K562 (cell line): ENCODE data around the gene ZDHHC3. TPM values are rescaled to one million over a fixed set of nuclear protein-coding genes. Genes with fewer than 3 reads are reported as not detected.

Experiments used
- ATAC-seq: fragments of 200-7000 bp; cut with Tn5 transposase; 3 replicates; pipeline ENCODE4 v1.9.1; 2020; ENCODE audit warnings: moderate library complexity
- BruUV-seq: library from RNA; stranded (reverse); fragments of 400-500 nt; replicated peaks from 2 replicates; lab custom pipeline; 2021; lab: Mats Ljungman, UMichigan
- CTCF ChIA-PET: fragments of 300-600 bp; formaldehyde crosslinking; extraction: SDS; loops from one replicate; lab custom pipeline; 2021; ENCODE audit warnings: low intra/inter-chr PET ratio; lab: Yijun Ruan, JAX
- POLR2A ChIA-PET: fragments of 300-600, 350-650 bp; sonication (Branson Sonifier 250); formaldehyde crosslinking; extraction: SDS; loops from one replicate; lab custom pipeline; 2021; ENCODE audit warnings: antibody characterized with exemption, inconsistent platforms; lab: Yijun Ruan, JAX
- DNase-seq, 4 experiments: peaks; one replicate each; pipeline versions ENCODE4 v3.0.0 to v3.0.0-alpha.2; 2011 to 2018; ENCODE audit warnings: low spot score in 3 of 4, mixed read lengths in 3 of 4; ENCODE audit errors: extremely low read depth in 1 of 4
- FAIRE-seq: peaks from 2 replicates; lab custom pipeline; 2011; peaks lifted over from hg19 to GRCh38; lab: Jason Lieb, UNC
- H2AFZ ChIP-seq: 2 replicates; pipeline ENCODE4 v1.6.0; 2011; ENCODE audit warnings: low read depth, low read length, control low read depth, inconsistent platforms
- H3K27ac ChIP-seq: fragments of 200-600 bp; 3 replicates; pipeline ENCODE4 v1.8.0; 2011; ENCODE audit warnings: low read depth, mild to moderate bottlenecking, control low read depth, inconsistent platforms, low read length, moderate library complexity, mixed read lengths; ENCODE audit errors: extremely low read depth
- H3K27me3 ChIP-seq, 2 experiments: fragments of 300-600 bp in 1 of 2; 2 replicates in 1 of 2; 3 replicates in 1 of 2; pipeline versions ENCODE4 v1.6.0 to v1.8.0; 2011; ENCODE audit warnings: inconsistent platforms in 2 of 2, low read length in 2 of 2, mild to moderate bottlenecking in 1 of 2, mixed read lengths in 1 of 2, moderate library complexity in 1 of 2; ENCODE audit not compliant: control insufficient read depth in 2 of 2, insufficient read depth in 2 of 2
- H3K36me3 ChIP-seq: fragments of 300-600 bp; 3 replicates; pipeline ENCODE4 v1.8.0; 2011; ENCODE audit warnings: mild to moderate bottlenecking, low read length, inconsistent platforms; ENCODE audit not compliant: control insufficient read depth, insufficient read depth
- H3K4me1 ChIP-seq, 2 experiments: fragments of 200-600 bp in 1 of 2; replicated peaks in 1 of 2; 2 replicates in 1 of 2; 3 replicates in 1 of 2; pipeline versions ENCODE4 v1.5.1 to v1.8.0; 2011; ENCODE audit warnings: inconsistent platforms in 2 of 2, low read length in 2 of 2, mild to moderate bottlenecking in 1 of 2, mixed read lengths in 1 of 2, moderate library complexity in 1 of 2; ENCODE audit not compliant: control insufficient read depth in 2 of 2, insufficient read depth in 2 of 2
- H3K4me2 ChIP-seq: 2 replicates; pipeline ENCODE4 v1.6.1; 2011; ENCODE audit warnings: low read length, control low read depth, inconsistent platforms, mixed read lengths; ENCODE audit not compliant: insufficient read depth
- H3K4me3 ChIP-seq: fragments of 200-600 bp; sonication (generic), shearing (Covaris generic); 2 replicates; pipeline ENCODE4 v1.5.1; 2016; ENCODE audit warnings: control low read depth, inconsistent platforms
- H3K79me2 ChIP-seq: fragments of 200-600 bp; 3 replicates; pipeline ENCODE4 v1.8.0; 2011; ENCODE audit warnings: low read length, inconsistent platforms; ENCODE audit not compliant: control insufficient read depth, insufficient read depth
- H3K9ac ChIP-seq, 2 experiments: 2 replicates each; pipeline versions ENCODE4 v1.6.0 to v1.6.1; 2011; ENCODE audit warnings: low read depth in 2 of 2, low read length in 2 of 2, control low read depth in 1 of 2, inconsistent platforms in 1 of 2, mild to moderate bottlenecking in 1 of 2, mixed read lengths in 1 of 2; ENCODE audit not compliant: insufficient read depth in 1 of 2
- H3K9me1 ChIP-seq: one replicate; pipeline ENCODE4 v1.6.0; 2011; ENCODE audit warnings: inconsistent platforms, mild to moderate bottlenecking, low read length, moderate library complexity; ENCODE audit not compliant: control insufficient read depth, insufficient read depth
- H3K9me3 ChIP-seq: replicated peaks from 2 replicates; pipeline ENCODE4 v1.5.1; 2011; ENCODE audit warnings: low read depth, low read length, inconsistent platforms; ENCODE audit not compliant: control insufficient read depth, insufficient read depth
- H4K20me1 ChIP-seq: replicated peaks from 2 replicates; pipeline ENCODE4 v1.6.1; 2011; ENCODE audit warnings: low read length, inconsistent platforms, mixed read lengths; ENCODE audit not compliant: control insufficient read depth, insufficient read depth
- SPI1 ChIP-seq: IDR thresholded peaks from 2 replicates; pipeline ENCODE4 v1.6.1; 2011; ENCODE audit warnings: low read depth, low read length, control low read depth, borderline replicate concordance
- WGBS: fragments of 100-300 bp; shearing (Covaris generic); methylation state at CpG from one replicate; pipeline ENCODE4 v1.1.6; 2016; ENCODE audit warnings: low coverage, mixed read lengths; ENCODE audit not compliant: insufficient coverage; ENCODE audit errors: missing lambda C conversion rate; 5-methylcytosine and 5-hydroxymethylcytosine counted together
- in situ Hi-C: fragments of 300-500 bp; cut with MboI; formaldehyde crosslinking; loops from 4 replicates; pipeline ENCODE4 v1.15.0; 2018; ENCODE audit warnings: inconsistent platforms, mixed read lengths
- intact Hi-C: fragments of 100-400 bp; cut with micrococcal nuclease; formaldehyde crosslinking; loops from 2 replicates; pipeline ENCODE4 v1.14.2; 2022
- polyA plus RNA-seq, 8 experiments: library from polyadenylated mRNA; depleted of rRNA in 4 of 8; stranded (reverse) in 5 of 8; unstranded in 3 of 8; fragments of >200 nt; fragmentation: Nextera tagmentation in 2 of 8; fragmentation: Illumina TruSeq in 1 of 8; extraction: Ambion mirVana in 2 of 8; extraction: Trizol in 1 of 8; gene quantifications; 2 replicates each; pipeline versions ENCODE4 v1.2.1 to v1.2.3, GENCODE V29; 2011 to 2014; ENCODE audit warnings: inconsistent platforms in 1 of 8, missing spikeins in 1 of 8
- total RNA-seq, 7 experiments: library from RNA; depleted of rRNA in 6 of 7; stranded (reverse); fragments of >200 nt in 6 of 7; fragmentation: Illumina TruSeq in 2 of 7; extraction: Trizol in 2 of 7; gene quantifications; 2 replicates each; pipeline versions ENCODE4 v1.2.1 to v1.2.3, GENCODE V29; 2011 to 2021; ENCODE audit warnings: low replicate concordance in 1 of 7
- TF ChIP-seq, protein P1 (sequence below): fragments of 450-650 bp; conservative IDR thresholded peaks from 2 replicates; pipeline ENCODE4 v1.6.1; 2016; ENCODE audit warnings: missing genetic modification characterization, low read depth, mild to moderate bottlenecking, missing compliant biosample characterization, moderate library complexity
- TF ChIP-seq, protein P2 (sequence below), 3 experiments: fragments of 200-800 bp in 1 of 3; sonication (Bioruptor generic) in 1 of 3; sonication (generic) in 1 of 3; formaldehyde crosslinking in 1 of 3; IDR thresholded peaks; 2 replicates each; pipeline versions ENCODE4 v1.6.1 to v1.8.0; 2016 to 2022; ENCODE audit warnings: mild to moderate bottlenecking in 2 of 3, missing compliant biosample characterization in 2 of 3, missing genetic modification characterization in 2 of 3, missing genetic modification reagents in 1 of 3

ZDHHC3 gene
- total and polyA plus RNA-seq, 9 of the 15 experiments (the other 6 are each of a cell fraction or from before 2014, with no cell fraction given), result 10.3 to 120 (median 67.2) TPM

DNA sequence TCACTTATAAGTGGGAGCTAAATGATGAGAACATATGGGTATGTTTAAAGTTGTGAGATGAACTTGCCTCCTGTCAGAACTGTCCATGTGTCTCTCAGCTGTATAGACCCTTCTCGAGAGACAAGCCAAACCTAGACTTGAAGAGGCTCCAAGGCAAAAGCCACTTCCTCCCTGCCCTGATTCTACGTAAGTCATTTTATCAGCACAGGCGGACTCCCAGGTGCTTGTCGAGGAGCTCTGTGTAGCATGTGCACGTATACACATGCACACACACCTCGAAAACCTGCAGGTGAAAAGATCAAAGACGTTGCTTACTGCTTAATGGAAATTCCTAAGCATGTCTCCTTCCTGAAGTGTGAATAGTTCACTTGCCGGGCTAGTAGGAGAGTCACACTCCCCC, 44.6 kb upstream of the ZDHHC3 start:
- in situ Hi-C loops, result no loop called here

More for the DNA sequence above, 44.6 kb upstream of the ZDHHC3 start:
- H3K9ac ChIP-seq, result no peak overlapping the region
- H4K20me1 ChIP-seq, result 0 out of 2 replicates have a peak, but pooled peaks cover 5% of the 10 kb centered on the region
- DNase-seq, result no peak
- no TSS peak for BruUV-seq
- no peaks in the 10 kb centered on the region for H3K27me3 ChIP-seq
- TF ChIP-seq, protein P1, sequence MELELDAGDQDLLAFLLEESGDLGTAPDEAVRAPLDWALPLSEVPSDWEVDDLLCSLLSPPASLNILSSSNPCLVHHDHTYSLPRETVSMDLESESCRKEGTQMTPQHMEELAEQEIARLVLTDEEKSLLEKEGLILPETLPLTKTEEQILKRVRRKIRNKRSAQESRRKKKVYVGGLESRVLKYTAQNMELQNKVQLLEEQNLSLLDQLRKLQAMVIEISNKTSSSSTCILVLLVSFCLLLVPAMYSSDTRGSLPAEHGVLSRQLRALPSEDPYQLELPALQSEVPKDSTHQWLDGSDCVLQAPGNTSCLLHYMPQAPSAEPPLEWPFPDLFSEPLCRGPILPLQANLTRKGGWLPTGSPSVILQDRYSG (tag), result no peak
- peak; percentile 50; the same call in 1 of the 2 replicates for TF ChIP-seq SPI1
- TF ChIP-seq, protein P2, sequence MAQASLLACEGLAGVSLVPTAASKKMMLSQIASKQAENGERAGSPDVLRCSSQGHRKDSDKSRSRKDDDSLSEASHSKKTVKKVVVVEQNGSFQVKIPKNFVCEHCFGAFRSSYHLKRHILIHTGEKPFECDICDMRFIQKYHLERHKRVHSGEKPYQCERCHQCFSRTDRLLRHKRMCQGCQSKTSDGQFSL (CRISPR knock-in tag; IDR thresholded peaks at IDR 0.05), result no peak
- TF ChIP-seq, protein P2 (tag; IDR thresholded peaks at IDR 0.05), result no peak
- TF ChIP-seq, all 486 proteins: peak for 1
- no peaks in the 10 kb centered on the region for H3K9me3 ChIP-seq
- H3K4me2 ChIP-seq, result no peak overlapping the region
- no peaks in the 10 kb centered on the region for H3K9me1 ChIP-seq
- FAIRE-seq (peak; percentile 57), ATAC-seq (no peak)
- no peak overlapping the region for H3K27ac ChIP-seq
- H3K79me2 ChIP-seq, result no peaks in the 10 kb centered on the region
- intact Hi-C loops, result loop anchor here (5.0 kb wide), 1 partner anchor 103 kb away; no protein-coding TSS in a partner anchor
- peaks cover 4 to 5% of the 10 kb centered on the region in 2 experiments; a peak in 2 of 5 replicates for H3K4me1 ChIP-seq
- WGBS, result 50% methylated on average over 8 of the region's 8 CpGs
- ChIA-PET CTCF (no interaction called here), POLR2A (no interaction called here)
- no peak overlapping the region for H3K4me3 ChIP-seq
- H2AFZ ChIP-seq, result no peak overlapping the region
- H3K36me3 ChIP-seq, result no peaks in the 10 kb centered on the region
